ENCODE data around the gene ME3.

ME3 gene

DNA sequence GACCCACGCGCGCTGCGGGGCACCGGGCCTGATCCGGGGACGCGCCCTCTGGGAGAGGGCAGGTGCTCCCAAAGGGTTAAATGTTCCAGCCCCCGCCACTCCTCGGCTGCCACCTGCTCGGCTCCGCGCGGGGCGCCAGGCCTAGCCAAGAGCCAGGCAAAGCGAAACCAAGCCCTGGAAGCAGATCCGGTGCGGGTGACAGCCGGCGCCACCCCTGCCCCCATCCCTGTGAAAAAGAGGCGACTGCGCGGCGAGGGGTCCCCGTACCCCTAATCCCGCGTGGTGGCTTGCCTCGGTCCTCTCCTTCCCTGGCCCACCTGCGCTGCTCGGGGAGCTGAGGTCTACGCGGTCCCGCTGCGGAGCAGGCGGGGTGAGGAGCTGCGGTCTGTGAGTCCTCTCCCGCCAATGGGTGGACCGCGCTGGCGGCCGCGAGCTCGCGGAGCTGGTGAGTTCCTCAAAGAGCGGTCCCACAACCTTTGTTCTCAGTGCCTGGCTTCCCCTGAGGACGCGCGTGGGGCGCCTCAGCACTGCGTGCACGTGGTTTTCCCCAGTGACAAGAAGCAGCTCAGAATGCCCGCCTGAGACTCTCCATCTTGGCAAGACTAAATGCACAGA, at the start of gene ME3:
Gene ME3, minus strand, starts transcription at position 610 of the 615 bp plus-strand sequence.
- peak; percentile 68 for DNase-seq

DNA sequence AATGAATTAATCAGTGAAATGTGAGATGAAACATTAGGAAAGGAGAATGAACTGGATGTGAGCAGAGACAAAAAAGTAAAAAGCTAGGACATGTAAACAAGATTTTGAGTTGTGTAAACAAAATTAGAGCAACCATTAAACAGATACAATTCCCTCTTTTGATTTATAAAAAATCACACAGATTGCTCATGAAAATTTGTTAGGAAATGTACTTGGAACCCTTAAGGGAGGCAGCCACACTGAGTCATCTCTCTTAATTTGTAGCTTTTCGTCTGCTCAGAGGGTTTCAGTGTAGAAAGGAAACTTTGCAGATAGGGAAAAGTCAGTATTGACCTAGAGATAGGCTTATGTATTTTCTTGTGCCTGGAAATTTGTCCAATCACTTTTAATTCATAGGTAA, 49.6 kb upstream of the ME3 start:
- DNase-seq = no peak

DNA sequence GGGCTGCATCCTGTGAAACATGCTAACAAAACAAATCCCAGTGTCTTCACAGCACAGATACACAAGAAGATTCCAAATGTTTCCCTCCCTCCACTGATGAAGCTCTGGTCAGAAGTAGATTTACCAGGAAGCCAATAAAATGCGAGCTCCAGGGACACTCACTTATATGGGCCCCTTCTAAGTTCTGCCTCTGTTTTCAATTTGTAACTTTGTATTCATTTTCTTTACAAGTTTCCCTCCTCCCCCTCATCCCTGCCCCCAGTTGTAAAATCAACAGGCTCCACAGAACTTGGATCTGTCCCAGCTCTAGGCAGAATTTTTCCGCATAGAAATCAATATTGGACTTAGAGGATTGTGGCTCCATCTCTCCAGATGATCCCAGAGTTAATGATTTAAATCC, 48.1 kb upstream of the ME3 start:
- DNase-seq = no peak

DNA sequence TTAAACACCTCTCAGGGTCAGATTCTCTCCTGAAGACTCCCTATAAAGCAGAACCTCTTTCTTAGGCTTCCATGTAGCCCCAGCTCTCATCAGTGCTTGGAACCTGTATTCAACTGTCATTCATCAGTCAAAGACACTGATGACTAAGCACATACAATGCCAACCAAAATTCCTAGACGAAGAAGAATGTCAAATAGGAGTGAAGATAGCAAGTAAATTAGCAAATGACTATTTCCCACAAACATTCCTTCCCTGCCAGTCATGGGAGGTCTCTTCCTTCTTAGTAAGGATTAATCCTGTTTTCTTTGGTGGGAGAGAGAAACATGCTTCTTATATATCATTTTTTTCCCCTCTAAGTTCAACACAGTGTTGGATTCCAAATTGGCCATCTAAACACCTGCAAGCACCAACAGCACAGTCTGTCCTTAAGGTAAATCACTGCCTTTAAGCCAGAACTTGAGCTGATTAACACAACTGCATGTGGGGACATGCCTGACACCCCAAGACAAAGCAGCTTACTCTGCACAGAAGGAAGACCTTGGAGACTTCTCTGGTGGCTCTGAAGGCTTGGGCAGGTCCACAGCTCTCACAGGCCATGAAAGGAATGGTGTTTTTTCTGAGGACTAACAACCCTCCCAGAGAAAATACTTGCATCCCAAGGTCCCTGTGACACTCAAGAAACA, 47.5 kb upstream of the ME3 start:
- no peak for DNase-seq

DNA sequence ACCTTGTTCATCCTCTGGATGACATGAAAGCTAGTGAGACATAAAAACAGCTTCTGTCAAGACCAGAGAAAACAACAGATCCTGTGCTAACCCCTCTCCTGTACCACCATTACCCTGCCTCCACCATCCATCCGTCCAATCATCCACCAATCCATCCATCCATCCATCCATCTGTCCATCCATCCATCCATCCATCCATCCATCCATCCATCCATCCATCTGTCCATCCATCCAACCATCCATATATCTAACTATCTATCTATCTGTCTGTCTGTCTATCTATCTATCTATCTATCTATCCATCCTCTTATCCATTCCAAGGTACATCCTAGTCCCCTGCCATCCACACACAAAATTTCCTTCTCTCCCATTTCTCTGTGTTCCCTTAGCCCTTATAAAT, 46.6 kb upstream of the ME3 start:
- no peak for DNase-seq

DNA sequence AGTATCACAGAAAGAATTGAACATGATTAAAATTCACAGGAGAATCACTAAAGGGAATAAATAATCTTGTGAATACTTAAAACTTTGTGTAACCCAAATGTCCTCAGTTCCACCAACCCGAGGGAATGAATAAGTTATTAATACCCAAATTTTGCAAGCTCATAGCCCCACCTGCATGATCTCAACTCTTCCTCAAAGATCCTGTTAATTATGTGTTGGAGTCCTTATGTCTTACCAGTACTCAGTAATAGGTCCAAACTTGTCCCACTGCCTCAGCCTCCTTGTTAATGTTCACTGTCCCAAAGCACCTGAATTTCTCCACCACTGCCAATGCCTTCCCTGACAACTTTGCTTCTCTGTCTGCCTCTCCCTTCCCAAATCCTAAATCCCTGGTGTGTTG, 46.1 kb upstream of the ME3 start:
- no peak for DNase-seq

DNA sequence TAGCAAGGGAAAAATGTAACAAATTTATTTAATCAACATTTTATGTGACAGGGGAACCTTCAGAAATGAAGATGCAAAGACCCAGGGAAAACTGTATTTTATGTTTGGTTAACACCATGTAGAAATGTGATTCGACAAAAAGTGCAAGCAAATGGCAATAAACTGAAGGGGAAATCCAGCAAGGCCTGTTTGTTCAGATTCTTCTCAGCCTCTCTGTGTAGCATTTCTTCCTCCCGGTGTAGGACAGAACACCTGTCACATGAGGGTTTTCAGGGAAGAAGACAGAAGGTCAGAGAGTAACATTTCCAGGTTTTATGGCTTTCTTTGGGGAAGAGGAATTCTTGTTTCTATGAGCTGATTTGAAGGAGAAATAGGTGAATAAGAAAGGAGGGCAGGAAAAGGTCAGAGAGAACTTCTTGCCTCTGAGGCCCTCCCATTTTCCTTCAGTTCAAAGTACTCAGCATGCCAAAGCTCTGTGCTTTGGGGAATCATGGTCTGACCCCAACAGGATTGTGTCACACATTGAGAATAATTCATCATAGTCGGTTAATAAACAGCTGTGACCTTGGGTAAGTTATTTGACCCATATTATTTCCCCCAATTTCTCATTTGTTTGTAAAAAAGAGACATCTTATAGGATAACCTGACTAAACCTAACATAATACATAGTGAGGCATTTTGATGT, 45.5 kb upstream of the ME3 start:
- DNase-seq = no peak

DNA sequence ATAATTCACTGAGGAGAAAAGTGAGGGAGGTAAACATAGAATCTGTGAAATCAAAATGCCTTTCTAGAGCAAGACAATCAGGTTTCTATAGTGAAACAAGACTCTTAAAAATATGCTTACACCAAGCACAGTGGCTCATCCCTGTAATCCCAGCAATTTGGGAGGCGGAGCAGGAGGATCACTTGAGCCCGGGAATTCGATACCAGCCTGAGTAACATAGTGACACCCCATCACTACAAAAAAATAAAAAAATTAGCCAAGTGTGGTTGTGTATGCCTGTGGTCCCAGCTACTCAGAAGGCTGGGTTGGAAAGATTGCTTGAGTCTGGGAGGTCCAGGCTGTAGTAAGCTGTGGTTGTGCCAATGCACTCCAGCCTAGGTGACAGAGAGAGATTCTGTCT, 43.2 kb upstream of the ME3 start:
- no peak for DNase-seq

DNA sequence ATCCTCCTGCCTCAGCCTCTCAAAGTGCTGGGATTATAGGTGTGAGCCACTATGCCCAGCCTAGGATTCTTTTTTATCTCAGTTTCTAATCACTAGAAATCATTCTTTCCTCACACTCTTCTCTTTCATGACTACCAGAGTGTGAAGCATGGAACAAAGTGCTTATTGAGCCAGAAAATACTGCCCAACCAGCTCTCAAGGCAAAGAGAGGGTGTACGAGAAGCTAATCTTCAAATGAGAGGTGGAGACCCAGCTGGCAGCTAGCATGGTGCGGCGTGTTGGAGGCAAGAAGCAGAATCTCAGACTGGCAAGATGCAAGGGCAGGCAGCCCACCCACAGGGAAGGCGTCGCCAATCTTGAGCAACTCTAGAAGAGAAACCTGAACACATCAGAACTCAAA, 41.1 kb upstream of the ME3 start:
- no peak for DNase-seq

DNA sequence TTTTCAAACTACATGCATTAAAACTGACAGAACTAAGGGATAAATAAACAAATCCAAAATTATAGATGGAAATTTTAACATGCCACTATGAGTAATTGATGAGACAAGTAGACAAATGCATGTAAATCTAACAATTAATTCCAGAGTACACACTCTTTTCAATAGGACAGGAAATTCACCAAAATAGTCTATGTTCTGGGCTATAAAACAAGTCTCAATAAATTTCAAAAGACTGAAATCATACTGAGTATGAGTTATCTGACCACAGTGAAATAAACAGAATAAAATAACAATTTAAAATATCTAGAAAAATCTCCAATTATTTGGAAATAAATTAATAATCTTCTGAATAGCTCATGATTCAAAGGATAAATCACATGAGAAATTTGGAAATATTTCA, 38.5 kb upstream of the ME3 start:
- no peak for DNase-seq

DNA sequence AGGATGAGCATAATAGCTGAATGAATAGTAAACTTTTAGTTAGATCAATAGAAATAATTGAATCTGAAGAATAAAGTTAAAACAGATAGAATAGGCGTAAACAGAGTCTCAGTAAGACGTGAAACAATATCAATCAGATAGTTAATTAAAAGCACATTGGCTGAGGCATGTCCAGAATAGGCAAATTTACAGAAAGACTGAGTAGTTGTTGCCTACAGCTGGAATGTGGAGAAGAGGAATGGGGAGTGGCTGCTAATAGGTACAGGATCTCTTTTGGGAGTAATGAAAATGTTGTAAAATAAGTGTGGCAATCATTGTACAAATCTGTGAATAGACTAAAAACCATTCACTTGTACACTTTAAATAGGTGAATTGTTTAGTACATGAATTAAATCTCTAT, 36.3 kb upstream of the ME3 start:
- DNase-seq = no peak

DNA sequence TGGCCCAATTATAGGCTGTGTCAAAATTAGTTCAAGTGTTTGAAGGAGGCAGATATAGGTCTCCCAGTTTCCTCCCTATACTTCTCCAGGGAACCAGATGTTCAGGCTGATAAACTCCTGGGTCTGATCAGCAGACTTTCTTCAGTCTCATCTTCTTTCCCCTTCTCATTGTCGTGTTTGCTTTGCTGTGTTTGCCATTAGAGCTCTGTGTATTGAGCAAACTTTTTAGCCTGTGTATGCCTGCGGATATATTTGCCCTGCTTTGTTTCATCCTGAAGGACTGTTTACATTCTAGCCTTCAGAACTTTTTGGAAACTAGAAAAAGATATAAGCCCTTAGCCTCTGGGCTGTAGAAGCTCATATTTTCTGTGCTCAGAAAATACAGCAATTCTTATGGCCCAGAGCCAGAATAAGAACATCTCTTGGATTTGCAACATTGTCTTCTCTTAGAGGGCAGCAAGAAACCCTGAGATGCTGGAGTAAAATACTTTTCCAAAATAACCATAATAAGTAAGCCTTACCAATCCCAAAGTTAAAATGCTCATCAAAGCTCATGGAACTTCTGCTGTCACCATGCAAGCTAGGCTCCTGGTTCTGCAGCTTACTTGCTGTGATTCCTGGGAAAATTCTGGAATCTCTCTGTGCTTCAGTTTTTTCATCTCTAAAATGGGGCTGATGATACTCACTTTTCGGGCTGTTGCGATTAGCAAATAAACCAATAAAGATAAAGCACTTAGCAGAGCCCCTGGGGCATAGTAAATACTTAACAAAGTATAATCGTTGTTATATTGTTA, 34.1 kb upstream of the ME3 start:
- DNase-seq = no peak

DNA sequence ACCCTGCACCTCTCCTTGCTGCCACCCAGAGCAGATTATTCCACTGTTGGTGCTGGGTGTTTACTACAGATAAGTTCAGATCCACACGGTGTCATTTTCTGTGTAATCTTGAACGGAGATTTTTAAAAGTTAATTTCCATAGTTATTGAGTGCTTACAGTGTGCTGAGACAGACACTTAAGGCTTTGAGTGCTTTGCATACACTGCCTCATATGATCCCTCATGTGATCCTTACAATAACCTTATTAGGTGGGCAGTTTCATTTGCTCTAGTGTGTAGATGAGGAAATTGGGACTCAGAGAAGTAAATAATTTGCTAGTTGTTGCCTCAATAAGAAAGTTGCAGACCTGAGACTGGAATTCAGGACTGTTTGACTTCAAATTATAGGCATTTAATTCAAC, 32.3 kb upstream of the ME3 start:
- no peak for DNase-seq

DNA sequence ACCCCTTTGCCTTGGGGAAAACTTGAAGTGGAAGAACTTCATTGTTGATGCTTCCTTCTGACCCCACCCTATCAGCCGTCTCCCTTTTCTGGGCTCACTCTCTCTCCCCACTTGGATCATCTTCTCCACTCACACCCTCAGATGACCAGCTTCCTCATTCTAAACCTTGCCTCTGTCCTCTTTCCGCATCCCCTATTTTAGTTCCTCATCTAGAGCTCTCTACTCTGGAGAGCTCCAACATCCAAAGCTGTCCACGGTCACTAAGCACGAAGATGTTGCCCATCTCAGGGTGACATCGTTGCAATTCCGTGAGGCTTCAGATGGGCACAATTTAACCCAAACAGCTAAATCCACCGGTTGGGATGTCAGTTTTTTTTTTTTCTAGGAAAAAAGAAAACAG, 31.6 kb upstream of the ME3 start:
- peak; percentile 69 for DNase-seq

DNA sequence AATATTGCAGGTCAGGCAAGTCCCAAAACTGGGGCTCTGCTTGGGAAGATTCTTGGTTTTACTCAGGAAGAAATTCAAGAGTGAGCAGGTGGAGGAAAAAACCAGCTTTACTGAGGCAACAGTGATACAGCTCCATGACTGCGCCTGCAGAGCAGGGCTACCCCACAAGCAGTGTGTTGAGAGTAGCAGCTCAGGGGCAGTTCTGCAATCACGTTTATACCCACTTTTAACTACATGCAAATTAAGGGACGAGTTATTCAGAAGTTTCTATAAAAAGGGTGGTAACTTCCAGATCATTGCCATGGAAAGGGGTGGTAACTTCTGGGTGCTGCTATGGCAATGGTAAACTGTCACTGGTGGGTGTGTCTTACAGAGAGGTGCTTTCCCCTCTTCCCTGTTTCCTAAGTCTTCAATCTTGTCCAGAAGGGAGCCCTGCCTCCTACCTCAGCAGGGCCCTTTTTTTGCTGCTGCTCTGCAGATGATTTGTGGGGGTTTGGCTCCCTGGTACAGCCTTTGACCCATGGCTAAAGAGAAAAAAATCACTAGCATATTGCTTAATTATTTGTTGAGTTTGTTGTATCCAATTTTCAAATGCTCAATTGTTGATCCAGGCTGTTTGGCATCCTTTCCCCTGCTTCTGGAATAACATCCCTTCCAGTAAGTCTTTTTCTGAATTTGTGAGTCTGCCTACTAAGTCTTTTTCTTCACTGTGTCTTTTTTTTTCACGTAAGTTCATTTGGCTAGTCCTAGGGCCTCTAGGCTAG, 30.0 kb upstream of the ME3 start:
- DNase-seq = peak; percentile 4

DNA sequence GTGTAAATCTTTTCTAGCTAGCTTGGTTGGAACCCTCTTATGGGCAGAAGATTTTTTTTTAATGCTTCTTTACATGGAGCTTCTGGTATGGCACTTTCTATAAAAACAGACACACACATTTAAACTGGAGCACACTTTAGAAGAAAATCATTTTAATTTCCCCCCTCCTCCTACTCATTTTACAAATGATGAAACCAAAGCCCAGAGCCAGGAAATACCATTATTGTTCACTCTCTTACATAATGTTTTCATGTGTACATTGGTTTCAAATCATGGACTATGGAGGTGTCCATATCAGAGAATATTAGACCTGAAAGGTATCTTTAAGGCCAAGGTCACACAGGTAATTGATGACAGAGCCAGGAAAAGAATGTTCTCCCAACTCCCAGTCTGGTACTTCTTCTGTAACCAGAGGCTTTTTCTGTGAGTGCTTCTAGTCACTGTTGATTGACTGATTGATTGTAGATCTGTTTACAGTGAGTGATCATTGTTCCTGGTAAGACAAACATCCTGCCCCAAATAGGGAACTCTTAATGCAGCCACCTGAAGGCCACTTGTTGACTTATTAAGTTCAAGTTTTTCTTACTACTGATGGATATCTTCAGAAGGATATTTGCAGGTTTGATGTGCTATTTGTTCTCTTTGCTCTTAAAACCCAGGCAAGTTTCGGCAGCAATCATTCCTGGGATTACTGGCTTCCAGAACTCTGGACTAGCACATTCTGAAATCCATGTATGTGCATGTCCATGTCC, 26.8 kb upstream of the ME3 start:
- no peak for DNase-seq

DNA sequence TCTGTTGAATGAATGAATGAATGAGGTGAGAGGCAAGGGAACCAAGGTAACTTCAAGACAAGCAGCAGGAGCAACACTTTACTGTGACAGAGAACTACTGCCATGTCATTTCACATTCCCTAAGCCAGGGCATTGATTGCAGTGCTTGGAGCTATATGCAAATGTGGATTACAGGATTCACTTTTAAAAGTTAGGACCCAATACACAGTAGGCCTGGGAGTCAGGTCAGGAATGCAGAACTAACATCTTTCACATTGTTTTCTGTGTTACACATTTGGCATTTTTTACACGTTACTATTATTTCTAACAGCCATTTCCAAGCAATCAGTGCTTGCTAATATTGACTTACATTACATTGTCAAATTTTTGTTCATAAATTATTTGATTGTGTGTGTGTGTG, 26.2 kb upstream of the ME3 start:
- no peak for DNase-seq

DNA sequence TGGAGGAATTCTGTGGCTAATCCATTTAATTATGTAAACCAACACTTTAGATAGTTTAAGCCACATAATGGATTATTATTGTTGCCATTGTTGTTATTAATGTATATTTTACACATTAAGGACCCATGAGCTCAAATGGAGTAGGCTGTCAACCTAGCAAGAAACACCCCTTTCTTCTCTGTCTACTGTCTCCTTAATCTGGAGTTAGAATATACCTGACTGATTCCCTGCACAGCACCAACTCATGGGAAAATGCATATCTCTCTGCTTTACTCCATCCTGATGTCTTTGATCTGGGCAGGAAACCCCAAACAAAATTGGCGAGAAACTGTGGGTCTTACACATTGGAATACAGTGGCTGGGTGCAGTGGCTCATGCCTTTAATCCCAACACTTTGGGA, 24.0 kb upstream of the ME3 start:
- no peak for DNase-seq

DNA sequence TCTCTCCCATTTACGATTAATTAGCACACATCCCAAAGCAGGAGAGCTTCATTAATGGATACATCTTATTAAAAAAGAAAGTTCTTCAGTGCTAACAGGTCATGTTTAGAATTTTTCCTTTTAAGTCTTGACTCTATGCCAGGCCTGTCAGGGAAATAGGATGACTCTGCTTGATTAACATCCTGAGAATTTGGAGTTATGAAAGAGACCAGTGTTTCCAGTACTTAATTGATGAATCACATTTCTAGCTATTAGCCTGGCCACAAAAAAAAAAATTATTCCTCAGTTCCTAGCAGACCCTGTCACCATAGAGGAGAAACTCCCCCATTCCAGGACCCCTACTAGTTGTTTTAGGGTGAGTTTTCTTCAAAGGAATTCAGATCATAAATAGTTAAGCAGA, 23.6 kb upstream of the ME3 start:
- no peak for DNase-seq

DNA sequence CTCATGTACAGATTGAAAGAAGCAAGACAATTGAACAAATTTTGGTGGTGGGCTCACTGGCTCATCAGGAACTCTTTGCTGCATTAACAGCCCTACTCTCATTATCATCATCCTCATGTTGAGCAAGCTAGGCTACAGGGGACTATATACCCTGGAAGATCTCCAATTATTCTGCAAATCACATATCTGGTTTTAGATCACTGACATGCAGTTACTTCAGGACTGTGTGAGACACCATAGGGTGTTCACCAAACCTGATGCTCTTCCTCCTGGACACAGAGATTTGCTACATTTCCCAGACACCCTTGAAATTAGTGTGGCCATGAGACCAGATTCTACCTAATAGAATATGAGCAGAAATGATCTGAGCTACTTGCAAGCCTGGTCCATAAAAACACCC, 23.0 kb upstream of the ME3 start:
- no peak for DNase-seq

DNA sequence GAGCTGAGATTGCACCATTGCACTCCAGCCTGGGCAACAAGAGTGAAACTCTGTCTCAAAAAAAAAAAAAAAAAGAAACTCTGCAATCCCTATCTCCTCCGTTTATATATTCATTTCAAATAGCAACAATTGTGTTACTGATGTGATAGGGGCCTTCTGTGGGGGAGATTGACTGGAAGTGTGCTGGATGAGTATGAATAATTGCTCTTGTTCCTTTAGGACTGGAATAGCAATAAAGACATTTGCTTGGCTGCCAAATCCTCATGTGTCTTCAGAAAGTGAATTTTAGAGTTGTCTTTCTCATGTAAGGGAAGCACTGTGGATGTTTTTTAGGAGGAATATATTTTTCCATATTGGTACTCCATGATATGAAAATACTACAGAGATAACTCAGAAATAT, 21.1 kb upstream of the ME3 start:
- DNase-seq = no peak

DNA sequence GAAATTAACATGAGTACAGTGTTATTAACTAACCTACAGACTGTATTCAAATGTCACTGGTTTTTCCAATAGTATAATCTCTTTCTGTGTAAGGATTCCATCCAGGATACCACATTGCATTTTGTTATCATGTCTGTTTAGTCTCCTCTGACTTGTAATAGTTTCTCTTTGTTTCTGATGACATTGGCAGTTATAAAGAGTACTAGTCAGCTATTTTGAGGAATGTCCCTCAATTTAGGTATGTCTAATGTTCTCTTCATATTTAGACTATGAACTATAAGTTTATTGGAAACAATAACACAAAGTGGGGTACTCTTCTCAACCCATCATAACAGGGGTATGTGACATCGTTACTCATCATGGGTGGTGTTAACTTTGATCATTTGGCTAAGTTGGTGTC, 20.3 kb upstream of the ME3 start:
- DNase-seq = no peak
